HK-2 (cell line): Measurements from ENCODE around the gene EVL.
"Not testable (repeated sequence)": the region's sequence is repeated elsewhere in the genome, so short reads cannot be mapped to it uniquely, and the experiment has no call there.

Experiments used
- DNase-seq: peaks from one replicate; pipeline ENCODE4 v3.0.0-alpha.2; 2018; ENCODE audit not compliant: unreplicated experiment

EVL gene

GRCh38 chr14:100147181-100147631 lies 82.0 kb downstream of the EVL start:
- DNase-seq: no peak

GRCh38 chr14:100147691-100148464 lies 82.7 kb downstream of the EVL start:
- DNase-seq: no peak

DNA sequence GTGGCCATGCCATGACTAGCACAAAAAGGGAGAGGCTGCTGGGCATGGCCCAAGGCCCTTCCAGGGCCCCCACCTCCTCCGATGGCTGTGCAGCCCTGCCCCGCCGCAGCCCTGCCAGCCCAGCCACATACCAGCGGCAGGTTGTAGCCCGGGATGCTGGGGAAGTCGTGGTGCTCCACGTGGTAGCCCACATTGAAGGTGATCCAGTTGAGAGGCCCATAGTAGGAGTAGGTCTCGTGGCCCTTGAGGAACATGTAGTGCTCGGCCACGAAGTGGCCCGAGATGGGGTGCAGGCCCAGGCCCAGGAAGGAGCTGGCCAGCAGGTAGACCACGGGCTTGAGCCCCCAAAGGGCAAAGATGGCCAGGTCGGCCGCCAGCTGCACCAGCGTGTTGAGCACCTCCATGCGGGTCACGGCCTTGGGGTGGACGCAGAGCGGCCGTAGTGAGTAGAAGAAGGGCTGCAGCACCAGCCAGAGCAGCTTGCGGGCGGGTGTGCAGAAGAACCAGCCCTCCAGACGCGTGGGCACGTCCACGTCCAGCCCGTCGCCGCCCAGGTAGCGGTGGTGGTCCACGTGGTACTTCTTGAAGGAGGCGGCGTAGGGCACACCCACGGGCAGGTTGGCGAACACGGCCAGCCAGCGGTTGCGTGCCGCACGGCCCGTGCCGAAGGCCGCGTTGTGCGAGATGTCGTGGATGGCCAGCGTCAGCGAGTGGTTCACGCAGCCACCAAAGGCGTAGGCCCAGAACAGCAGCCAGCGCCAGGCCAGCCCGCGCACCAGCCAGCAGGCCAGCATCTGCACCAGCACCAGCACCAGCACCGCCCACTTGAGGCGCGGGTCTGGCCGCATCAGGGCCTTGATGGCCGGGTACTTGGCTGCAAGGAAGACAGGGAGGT lies 83.9 kb downstream of the EVL start:
- DNase-seq: no peak

DNA sequence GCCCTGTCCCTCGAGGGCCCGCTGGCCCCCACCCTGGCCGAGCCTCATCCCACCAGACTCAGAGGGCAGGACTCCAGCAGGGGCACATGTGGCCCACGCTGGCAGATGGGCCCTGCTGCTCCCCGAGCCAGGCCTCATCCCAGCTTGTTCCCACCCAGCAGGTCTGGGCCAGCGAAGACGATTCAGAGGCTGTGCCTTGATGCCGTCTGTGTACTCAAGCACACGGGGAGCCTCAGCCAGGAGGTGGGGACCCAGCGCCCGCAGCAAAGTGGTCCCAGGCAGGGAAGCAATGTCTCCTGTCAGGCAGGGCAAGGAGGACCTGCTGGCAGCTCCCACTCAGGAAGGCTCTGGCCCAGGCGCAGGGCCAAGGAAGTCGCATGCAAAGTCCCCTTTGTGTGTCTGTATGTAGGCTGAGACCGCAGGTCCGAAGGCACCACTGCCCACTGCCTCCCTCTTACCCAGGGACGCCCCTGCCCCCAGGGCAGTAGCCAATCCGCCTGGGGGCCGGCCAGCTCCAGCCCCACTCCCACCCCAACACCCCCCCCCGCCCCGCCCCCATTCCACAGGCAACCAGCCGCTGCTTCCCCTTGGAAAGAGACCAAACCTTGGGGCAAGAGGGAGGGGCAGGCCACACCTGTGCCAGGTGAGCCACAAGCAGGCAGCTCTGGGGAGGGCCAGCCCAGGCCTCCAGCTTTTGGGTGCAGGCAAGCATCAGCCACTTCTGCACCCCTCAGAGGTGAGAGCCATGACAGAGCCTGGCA lies 84.8 kb downstream of the EVL start:
- DNase-seq: no peak

DNA sequence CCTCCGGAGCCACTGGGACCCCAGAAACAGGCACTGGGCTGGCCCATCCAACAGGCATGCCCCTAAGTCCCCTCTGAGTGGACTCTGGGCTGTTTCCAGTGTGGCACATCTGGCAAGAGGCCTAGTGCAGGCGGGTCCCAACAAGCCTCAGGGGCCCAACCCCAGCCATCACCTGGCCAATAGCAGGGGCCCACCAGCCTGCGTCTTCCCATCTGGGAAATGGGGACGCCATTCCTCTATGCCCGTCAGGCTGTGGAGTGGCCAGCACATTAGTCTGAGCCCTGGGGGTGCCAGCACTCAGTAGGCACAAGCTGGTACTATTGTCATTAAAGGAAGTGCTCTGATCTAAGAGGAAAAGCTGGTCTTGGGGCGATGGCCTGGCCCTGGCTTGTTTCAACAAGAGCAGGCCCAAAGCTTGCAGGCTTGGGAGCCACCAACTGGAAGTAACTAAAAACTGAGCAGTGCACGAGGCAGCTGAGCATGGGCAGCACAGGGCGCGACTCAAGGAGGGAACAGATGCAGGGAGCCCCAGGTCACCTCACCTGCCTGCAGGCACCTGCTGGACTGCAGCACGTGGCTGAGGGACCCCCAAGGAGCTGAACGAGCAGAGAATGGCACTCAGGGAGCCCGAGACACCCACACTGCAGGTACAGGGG lies 85.8 kb downstream of the EVL start:
- DNase-seq: no peak

DNA sequence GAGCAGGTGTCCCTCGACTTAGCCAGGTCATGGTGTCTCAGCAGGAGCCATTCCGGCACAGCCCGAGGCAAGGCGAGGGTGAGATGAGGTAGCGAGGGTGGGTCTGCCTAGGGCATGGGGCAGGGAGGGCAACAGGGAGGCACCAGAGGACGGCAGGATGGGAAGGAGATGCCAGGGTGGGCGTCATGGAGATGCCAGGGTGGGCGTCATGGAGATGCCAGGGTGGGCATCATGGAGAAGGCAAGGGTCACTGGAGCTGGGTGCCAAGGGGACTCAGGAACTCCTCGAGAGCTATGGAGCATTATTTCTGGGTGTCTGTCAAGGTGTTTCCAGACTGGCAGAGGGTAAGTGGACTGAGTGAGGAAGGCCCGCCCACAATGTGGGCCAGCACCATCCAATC lies 86.9 kb downstream of the EVL start:
- DNase-seq: no peak

DNA sequence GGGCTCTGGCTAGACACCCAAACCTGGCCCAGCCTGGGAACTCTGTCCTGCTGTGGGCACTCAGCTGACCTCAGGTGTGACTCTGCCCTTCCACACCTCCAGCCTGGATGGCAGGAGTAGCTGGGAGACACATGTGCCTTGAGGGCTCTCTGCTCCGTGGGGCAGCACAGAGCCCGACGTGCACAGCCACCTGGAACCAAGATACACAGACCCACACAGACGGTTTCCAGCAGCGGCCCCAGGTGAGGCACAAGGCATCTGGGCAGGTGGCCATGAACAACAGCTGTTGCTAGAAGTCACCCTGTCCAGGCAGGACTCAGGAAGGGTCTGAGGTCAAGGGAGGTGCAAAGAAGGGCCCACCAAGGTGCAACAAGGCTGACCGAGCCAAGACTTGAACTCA lies 88.3 kb downstream of the EVL start:
- no peak for DNase-seq

DNA sequence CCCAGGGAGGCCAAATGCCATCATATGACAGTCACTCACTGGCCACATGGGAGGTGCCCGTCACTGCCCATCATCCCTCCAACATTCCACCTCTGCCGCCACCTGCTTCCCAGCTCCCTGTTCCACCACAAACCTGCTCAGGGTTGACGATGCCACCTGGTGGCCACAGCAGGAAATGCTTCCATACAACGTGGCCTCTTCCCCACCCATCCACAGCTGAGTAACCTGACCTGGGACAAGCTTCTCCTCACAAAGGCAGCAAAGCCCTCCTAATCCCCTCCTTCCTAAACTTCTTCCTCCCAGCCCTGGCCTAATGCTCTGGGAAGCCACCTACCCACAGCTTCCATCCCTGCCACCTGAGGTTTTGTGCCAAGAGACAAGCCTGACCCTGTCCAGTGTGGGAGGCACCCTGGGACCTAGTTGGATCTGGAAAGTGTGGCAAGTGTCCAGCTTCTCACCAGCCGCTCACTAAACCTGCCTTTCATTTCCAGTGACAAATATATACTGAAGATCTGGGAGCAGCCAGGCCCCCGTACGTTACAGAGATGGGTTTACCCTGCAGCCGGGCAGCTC lies 89.9 kb downstream of the EVL start:
- peak; percentile 50 for DNase-seq

DNA sequence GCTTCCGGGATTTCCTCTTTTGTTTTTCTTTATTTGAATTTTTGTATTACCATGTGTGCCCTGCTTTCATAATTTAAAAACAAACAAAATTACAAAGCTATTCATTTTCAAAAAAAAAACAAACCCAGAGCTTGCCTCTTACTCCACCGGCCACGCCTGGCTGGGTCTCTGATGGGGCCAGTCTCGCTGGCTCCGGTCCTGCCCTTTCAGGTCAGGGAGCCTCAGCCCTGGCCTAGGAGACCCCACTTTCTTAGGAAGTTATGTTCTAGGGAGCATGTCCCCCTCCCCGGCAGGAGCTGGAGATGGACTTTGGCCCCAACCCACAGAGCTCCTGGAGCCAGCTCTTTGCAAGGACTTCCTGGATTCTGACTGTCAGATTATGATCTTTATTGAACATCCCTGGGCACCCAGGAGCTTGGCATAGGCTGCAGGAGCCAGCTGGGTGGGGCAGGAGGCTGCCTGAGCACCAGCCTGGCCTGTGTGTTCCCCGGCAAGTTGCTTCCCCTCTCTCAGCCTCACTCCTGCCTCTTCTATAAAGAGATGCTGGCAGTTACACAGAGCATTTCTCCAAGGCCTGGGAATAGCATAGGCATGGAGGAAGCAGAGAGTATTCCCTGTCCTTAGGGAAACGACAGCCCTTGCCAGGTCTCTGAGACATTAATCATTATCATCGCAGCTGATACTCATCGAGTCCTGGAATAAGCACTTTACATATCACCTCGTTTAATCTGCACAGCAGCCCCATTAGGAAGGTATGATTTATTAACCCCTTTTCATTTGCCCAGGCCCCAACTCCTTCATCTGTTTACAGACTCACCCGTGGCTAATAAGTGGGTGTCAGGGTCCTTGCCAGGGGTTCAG lies 90.8 kb downstream of the EVL start:
- DNase-seq: no peak

DNA sequence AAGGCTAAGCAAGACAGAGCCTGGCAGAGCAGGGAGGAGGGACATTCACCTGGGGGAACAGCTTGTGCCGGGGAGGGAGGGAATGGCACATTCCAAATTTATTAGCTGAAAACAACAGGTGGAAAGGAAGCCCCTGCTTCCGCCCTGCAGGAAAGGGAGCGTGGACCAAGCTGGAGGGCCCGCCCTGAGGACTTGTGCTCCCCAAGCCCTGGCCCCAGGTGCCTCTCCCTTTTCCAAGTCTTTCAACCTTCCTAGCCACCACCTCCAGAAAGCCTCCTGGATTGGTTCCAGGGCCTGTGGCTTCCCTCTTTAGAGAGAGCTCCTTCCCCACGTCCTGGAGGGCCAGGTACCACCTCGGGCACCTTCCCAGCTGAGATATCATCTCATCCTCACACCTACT lies 91.6 kb downstream of the EVL start:
- no peak for DNase-seq

GRCh38 chr14:100157548-100158232 lies 92.5 kb downstream of the EVL start:
- not testable (repeated sequence) for DNase-seq

DNA sequence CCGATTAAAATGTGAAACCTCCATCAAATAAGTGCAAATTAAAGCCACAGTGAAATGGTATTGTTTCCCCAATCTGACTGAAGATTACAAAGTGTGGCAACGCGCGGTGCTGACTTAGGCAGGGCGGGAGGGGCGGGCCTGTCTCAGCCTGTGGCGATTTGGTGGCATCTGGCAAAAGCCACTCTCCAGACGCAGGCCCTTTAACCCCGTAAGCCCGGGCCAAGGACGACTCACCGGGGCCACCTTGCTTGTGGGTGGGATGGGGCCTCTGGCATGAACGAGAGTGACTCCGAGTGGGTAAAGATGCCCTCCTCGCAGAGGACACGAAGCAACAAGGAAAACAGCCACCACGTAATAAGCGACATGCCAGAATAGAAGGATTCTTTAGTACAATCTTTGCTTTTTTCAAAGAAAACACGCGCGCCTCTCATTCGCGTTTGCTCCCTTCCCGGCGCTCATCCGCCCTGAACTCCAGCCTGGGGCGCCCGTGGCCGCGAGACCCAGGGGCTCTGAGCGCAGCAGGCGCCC lies 93.4 kb downstream of the EVL start:
- no peak for DNase-seq

GRCh38 chr14:100159094-100159864 lies 94.1 kb downstream of the EVL start, which contains the start of gene DEGS2:
Gene DEGS2 (minus strand): TSS chr14:100159645. CDS start chr14:100159587, 58 bp downstream.
- no peak for DNase-seq

GRCh38 chr14:100159865-100160533 lies 94.8 kb downstream of the EVL start:
- no peak for DNase-seq

GRCh38 chr14:100160534-100160916 lies 95.3 kb downstream of the EVL start:
- no peak for DNase-seq

- no peak for DNase-seq
Observed at GRCh38 chr14:100165376-100165775, 100.2 kb downstream of the EVL start.

GRCh38 chr14:100165831-100166440 lies 100.7 kb downstream of the EVL start:
- no peak for DNase-seq

DNA sequence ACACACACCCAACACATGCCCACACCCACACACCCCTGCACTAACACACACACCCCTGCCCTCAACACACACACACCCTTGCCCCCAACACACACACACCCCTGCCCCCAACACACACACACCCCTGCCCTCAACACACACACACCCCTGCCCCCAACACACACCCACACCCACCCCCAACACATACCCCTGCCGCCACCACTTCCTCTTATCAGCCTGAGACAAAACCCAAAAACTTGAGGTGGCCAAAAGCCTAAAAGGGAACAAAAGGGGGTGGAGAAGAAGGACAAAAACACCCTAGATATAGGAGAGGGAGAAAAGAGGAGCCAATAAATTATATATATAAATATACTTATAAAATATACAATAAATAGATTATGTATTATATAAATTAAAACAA lies 103.3 kb downstream of the EVL start:
- DNase-seq: no peak
